ENCODE data around the gene DUSP12. TPM values are rescaled to one million over a fixed set of nuclear protein-coding genes. Genes with fewer than 3 reads are reported as not detected.

Gene DUSP12
- total and polyA plus RNA-seq, 9 of the 15 experiments (the other 6 are each of a cell fraction or from before 2014, with no cell fraction given) = 10.4 to 81.4 (median 43.6) TPM

DNA sequence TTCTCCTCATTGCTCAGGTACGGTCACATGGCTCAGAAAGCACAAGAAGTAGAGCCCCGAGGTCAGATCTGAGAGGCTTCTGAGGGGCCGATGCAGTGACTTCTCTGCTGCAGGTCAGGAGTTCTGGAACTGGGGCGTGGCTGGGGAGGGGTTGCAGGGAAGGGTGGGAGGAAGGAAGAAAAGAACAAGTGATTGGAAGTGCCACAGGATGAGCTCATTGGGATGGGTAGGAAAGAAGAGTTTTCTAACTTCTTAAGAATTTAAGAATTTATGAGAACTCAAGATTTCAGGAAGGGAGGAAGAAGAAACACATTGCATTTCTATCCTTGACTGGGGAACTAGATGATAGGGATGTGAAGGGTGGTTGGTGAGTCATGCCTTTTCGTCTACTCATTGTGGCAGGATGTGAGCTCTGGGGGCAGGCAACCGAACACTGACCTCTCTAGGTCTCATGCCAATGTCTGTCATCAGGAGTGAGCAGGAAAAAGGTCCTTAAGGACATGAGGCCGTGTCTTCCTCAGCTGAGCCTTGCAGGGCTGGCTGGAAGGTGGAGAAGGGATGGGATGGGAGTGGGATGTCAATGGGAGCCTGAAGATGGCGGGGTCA, 27.7 kb upstream of the DUSP12 start (continued):
- no peak for TF ChIP-seq CBX8 (IDR thresholded peaks at IDR 0.05; ENCODE audit: borderline replicate concordance, extremely low read depth, low read depth, low read length, poor library complexity, severe bottlenecking)
- TF ChIP-seq, protein P1, sequence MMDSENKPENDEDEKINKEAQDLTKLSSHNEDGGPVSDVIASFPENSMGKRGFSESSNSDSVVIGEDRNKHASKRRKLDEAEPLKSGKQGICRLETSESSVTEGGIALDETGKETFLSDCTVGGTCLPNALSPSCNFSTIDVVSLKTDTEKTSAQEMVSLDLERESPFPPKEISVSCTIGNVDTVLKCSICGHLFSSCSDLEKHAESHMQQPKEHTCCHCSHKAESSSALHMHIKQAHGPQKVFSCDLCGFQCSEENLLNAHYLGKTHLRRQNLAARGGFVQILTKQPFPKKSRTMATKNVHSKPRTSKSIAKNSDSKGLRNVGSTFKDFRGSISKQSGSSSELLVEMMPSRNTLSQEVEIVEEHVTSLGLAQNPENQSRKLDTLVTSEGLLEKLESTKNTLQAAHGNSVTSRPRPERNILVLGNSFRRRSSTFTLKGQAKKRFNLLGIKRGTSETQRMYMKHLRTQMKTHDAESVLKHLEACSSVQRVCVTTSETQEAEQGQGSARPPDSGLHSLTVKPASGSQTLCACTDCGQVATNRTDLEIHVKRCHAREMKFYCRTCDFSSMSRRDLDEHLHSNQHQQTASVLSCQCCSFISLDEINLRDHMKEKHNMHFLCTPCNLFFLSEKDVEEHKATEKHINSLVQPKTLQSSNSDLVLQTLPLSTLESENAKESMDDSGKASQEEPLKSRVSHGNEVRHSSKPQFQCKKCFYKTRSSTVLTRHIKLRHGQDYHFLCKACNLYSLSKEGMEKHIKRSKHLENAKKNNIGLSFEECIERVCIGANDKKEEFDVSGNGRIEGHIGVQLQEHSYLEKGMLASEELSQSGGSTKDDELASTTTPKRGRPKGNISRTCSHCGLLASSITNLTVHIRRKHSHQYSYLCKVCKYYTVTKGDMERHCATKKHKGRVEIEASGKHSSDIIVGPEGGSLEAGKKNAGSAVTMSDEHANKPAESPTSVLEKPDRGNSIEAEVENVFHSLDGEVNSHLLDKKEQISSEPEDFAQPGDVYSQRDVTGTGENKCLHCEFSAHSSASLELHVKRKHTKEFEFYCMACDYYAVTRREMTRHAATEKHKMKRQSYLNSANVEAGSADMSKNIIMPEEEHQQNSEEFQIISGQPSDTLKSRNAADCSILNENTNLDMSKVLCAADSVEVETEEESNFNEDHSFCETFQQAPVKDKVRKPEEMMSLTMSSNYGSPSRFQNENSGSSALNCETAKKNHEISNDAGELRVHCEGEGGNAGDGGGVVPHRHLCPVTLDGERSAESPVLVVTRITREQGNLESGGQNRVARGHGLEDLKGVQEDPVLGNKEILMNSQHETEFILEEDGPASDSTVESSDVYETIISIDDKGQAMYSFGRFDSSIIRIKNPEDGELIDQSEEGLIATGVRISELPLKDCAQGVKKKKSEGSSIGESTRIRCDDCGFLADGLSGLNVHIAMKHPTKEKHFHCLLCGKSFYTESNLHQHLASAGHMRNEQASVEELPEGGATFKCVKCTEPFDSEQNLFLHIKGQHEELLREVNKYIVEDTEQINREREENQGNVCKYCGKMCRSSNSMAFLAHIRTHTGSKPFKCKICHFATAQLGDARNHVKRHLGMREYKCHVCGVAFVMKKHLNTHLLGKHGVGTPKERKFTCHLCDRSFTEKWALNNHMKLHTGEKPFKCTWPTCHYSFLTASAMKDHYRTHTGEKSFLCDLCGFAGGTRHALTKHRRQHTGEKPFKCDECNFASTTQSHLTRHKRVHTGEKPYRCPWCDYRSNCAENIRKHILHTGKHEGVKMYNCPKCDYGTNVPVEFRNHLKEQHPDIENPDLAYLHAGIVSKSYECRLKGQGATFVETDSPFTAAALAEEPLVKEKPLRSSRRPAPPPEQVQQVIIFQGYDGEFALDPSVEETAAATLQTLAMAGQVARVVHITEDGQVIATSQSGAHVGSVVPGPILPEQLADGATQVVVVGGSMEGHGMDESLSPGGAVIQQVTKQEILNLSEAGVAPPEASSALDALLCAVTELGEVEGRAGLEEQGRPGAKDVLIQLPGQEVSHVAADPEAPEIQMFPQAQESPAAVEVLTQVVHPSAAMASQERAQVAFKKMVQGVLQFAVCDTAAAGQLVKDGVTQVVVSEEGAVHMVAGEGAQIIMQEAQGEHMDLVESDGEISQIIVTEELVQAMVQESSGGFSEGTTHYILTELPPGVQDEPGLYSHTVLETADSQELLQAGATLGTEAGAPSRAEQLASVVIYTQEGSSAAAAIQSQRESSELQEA (IDR thresholded peaks at IDR 0.05; ENCODE audit: low read depth) = no peak
- no peak for TF ChIP-seq ZNF280B (CRISPR knock-in tag; IDR thresholded peaks at IDR 0.05)
- no peak for TF ChIP-seq MXI1 (IDR thresholded peaks at IDR 0.05; ENCODE audit: low read depth, low read length)
- TF ChIP-seq GTF2E2 (tag; IDR thresholded peaks at IDR 0.05) = no peak
- TF ChIP-seq RFX7 (CRISPR knock-in tag; IDR thresholded peaks at IDR 0.05) = no peak
- TF ChIP-seq XRCC4 (IDR thresholded peaks at IDR 0.05; ENCODE audit: extremely low read depth, insufficient read depth, insufficient read length) = no peak
- TF ChIP-seq, protein P2, sequence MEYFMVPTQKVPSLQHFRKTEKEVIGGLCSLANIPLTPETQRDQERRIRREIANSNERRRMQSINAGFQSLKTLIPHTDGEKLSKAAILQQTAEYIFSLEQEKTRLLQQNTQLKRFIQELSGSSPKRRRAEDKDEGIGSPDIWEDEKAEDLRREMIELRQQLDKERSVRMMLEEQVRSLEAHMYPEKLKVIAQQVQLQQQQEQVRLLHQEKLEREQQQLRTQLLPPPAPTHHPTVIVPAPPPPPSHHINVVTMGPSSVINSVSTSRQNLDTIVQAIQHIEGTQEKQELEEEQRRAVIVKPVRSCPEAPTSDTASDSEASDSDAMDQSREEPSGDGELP (CRISPR knock-in tag; IDR thresholded peaks at IDR 0.05; ENCODE audit: borderline replicate concordance) = peak; percentile 7; the same call in 1 of the 2 replicates
- TF ChIP-seq, protein P3, sequence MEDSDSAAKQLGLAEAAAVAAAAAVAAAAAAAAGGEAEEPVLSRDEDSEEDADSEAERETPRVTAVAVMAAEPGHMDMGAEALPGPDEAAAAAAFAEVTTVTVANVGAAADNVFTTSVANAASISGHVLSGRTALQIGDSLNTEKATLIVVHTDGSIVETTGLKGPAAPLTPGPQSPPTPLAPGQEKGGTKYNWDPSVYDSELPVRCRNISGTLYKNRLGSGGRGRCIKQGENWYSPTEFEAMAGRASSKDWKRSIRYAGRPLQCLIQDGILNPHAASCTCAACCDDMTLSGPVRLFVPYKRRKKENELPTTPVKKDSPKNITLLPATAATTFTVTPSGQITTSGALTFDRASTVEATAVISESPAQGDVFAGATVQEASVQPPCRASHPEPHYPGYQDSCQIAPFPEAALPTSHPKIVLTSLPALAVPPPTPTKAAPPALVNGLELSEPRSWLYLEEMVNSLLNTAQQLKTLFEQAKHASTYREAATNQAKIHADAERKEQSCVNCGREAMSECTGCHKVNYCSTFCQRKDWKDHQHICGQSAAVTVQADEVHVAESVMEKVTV (CRISPR knock-in tag; IDR thresholded peaks at IDR 0.05) = no peak; the same call in 1 of the 2 replicates
- no peak for TF ChIP-seq NFATC3 (IDR thresholded peaks at IDR 0.05)
- no peak for TF ChIP-seq FUS (optimal IDR thresholded peaks at IDR 0.05; ENCODE audit: low read depth, low read length)
- peak; percentile 79 for TF ChIP-seq MAFK (IDR thresholded peaks at IDR 0.05; ENCODE audit: low read length)
- TF ChIP-seq COPS2 (conservative IDR thresholded peaks at IDR 0.05) = no peak
- TF ChIP-seq, protein P4, sequence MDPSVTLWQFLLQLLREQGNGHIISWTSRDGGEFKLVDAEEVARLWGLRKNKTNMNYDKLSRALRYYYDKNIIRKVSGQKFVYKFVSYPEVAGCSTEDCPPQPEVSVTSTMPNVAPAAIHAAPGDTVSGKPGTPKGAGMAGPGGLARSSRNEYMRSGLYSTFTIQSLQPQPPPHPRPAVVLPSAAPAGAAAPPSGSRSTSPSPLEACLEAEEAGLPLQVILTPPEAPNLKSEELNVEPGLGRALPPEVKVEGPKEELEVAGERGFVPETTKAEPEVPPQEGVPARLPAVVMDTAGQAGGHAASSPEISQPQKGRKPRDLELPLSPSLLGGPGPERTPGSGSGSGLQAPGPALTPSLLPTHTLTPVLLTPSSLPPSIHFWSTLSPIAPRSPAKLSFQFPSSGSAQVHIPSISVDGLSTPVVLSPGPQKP (CRISPR knock-in tag; IDR thresholded peaks at IDR 0.05) = no peak
